AG04450 (cell line): ENCODE results near the gene IER3IP1. TPM values are rescaled to one million over a fixed set of nuclear protein-coding genes. Genes with fewer than 3 reads are reported as not detected.
"Not testable (repeated sequence)": the region's sequence is repeated elsewhere in the genome, so short reads cannot be mapped to it uniquely, and the experiment has no call there.

Experiments used
- CTCF ChIA-PET: fragments of 300-600, 350-600 bp; formaldehyde crosslinking; extraction: SDS; loops from one replicate; lab custom pipeline; 2022; ENCODE audit warnings: antibody characterized with exemption, inconsistent platforms; lab: Charles Lee
- POLR2A ChIA-PET: fragments of 350-600 bp; formaldehyde crosslinking; extraction: SDS; loops from one replicate; lab custom pipeline; 2021; ENCODE audit warnings: antibody characterized with exemption, inconsistent platforms; lab: Yijun Ruan, JAX
- DNase-seq: peaks from one replicate; pipeline ENCODE4 v3.0.0-alpha.2; 2011; ENCODE audit warnings: low read depth, low spot score
- H3K27ac ChIP-seq: one replicate; pipeline ENCODE4 v1.5.1; 2012; ENCODE audit warnings: low read depth, low read length, control low read depth
- H3K27me3 ChIP-seq: one replicate; pipeline ENCODE4 v1.6.0; 2012; ENCODE audit warnings: low read length; ENCODE audit not compliant: control insufficient read depth, insufficient read depth
- H3K4me3 ChIP-seq: 2 replicates; pipeline ENCODE4 v1.5.1; 2011; ENCODE audit warnings: mild to moderate bottlenecking, low read depth, low read length, control low read depth
- H3K9me3 ChIP-seq: 2 replicates; pipeline ENCODE4 v1.5.1; 2012; ENCODE audit warnings: low read length; ENCODE audit not compliant: control insufficient read depth, insufficient read depth
- CTCF ChIP-seq: IDR thresholded peaks from 2 replicates; pipeline ENCODE4 v1.5.1; 2011; ENCODE audit warnings: low read depth, low read length, control low read depth, inconsistent platforms
- polyA plus RNA-seq: library from polyadenylated mRNA; depleted of rRNA; stranded (reverse); fragments of >200 nt; gene quantifications from 2 replicates; pipeline ENCODE4 v1.2.3, GENCODE V29; 2011

IER3IP1 gene
- polyA plus RNA-seq, 1 experiment, result 28.6 TPM

DNA sequence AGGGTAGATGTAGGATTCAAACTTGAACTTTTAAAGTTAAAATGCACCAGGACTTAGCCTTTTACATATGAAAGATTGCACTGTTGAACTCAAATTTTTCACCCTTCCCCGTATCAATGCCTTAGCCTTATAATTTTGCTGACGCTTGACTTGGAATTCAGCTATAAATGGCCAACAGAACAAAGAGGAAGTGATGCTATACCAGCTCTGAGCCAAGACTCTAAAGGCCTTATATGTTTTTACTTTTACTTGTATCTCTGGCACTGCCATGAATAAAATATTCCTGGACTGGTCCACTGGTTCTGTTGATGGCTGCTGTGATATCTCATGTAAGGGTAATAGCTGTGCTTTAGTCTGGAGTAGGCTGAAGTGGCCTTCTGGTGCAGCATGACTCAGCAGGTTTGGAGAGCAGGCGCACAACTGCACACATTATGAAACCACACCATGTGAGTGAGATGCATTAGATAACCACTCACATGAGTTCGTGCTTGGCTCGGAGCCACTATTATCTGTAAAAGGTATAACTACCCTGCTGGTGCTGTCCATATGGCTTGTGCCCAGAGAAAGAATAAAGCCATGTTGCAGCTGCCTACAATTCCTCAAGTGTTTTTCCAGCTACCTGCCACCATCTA, 8.4 kb upstream of the IER3IP1 start:
- no peak overlapping the region for H3K4me3 ChIP-seq
- H3K27ac ChIP-seq, result no peak overlapping the region
- H3K9me3 ChIP-seq, result no peaks in the 10 kb centered on the region
- TF ChIP-seq CTCF, result no peak
- no peak for DNase-seq
- peaks cover 2% of the 10 kb centered on the region for H3K27me3 ChIP-seq
- ChIA-PET CTCF (interaction anchor here (1.1 to 1.4 kb wide), 2 partner anchors 20 to 85 kb away, joined by 3 to 5 read pairs; no protein-coding TSS in a partner anchor), POLR2A (no interaction called here)

GRCh38 chr18:47182156-47182555, 6.0 kb upstream of the IER3IP1 start:
- H3K9me3 ChIP-seq, CTCF ChIA-PET, H3K27ac ChIP-seq, DNase-seq, H3K27me3 ChIP-seq, H3K4me3 ChIP-seq, POLR2A ChIA-PET: not testable (repeated sequence)

DNA sequence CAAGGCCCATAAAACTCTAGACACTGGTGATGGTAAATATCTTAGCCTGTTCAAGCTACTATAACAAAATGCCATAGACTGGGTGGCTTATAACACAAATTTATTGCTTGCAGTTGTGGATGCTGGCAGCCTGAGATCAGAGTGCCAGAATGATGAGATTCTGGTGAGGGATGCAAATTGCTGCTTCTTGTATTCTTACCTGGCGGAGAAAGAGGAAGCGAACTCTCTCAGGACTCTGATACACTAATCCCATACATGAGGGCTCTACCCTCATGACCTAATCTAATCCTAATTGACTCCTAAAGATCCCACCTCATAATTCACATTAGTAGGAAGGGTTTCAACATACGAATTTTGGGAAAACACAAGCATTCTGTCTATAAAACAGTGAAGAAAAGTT, 4.6 kb upstream of the IER3IP1 start:
- no peak overlapping the region for H3K4me3 ChIP-seq
- H3K27ac ChIP-seq, result no peak overlapping the region
- H3K9me3 ChIP-seq, result peaks cover 3% of the 10 kb centered on the region; the same call in 1 of the 2 replicates
- CTCF ChIA-PET, result no interaction called here
- H3K27me3 ChIP-seq, result peaks cover 2% of the 10 kb centered on the region
- no peak for TF ChIP-seq CTCF
- no peak for DNase-seq
- POLR2A ChIA-PET, result no interaction called here

- no peak for TF ChIP-seq CTCF
- Histone ChIP-seq H3K27me3 (peaks cover 2% of the 10 kb centered on the region), H3K4me3 (no peak overlapping the region), H3K27ac (no peak overlapping the region), H3K9me3 (peaks cover 3% of the 10 kb centered on the region; the same call in 1 of the 2 replicates)
- ChIA-PET POLR2A (interaction anchor here (1.4 kb wide), 1 partner anchor 29 kb away, joined by 4 read pairs; the partner anchor contains the start of gene HDHD2), CTCF (interaction anchor here (1.5 to 1.6 kb wide), 2 partner anchors 25 to 569 kb away, joined by 4 to 7 read pairs; no protein-coding TSS in a partner anchor)
- no peak for DNase-seq
Observed at GRCh38 chr18:47179520-47179919, 3.4 kb upstream of the IER3IP1 start.

DNA sequence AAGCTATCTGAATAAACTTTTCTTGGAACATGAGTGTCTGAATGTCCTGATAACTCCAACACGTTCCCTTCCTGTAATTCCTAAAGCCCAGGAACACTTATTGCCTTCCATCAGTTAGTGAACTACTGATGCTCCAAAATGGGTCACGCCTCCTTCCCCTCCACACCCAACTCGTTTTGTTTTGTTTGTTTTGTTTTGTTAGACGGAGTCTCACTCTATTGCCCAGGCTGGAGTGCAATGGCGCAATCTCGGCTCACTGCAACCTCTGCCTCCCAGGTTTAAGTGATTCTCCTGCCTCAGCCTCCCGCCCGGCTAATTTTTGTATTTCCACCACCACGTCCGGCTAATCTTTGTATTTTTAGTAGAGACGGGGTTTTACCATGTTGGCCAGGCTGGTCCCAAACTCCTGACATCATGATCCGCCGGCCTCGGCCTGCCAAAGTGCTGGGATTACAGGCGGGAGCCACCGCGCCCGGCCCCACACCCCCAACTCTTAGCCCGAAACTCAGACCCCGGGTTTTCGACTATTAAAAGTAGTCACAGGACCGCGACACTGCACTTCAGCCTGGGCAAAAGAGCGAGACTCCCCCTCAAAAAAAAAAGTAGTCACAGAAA, 774 bp downstream of the IER3IP1 start:
- ChIA-PET CTCF (interaction anchor here (1.4 kb wide), 1 partner anchor 30 kb away, joined by 3 read pairs; no protein-coding TSS in a partner anchor), POLR2A (no interaction called here)
- peaks cover 2% of the 10 kb centered on the region for H3K27me3 ChIP-seq
- no peak for DNase-seq
- H3K4me3 ChIP-seq, result peak overlapping the region; percentile 83
- TF ChIP-seq CTCF, result no peak
- H3K9me3 ChIP-seq, result peaks cover 3% of the 10 kb centered on the region; the same call in 1 of the 2 replicates
- H3K27ac ChIP-seq, result peak overlapping the region; percentile 90
